SU-DHL-6 (cell line): ENCODE measurements around the gene PGM1.

Experiments
- H2AFZ ChIP-seq: fragments of 200-600 bp; sonication (generic); 2 replicates; pipeline ENCODE4 v1.6.1; 2014; ENCODE audit warnings: low read depth, mild to moderate bottlenecking, moderate library complexity, mixed read lengths, antibody characterized with exemption, low read length; ENCODE audit not compliant: severe bottlenecking
- H3F3A ChIP-seq: fragments of 200-600 bp; shearing (Covaris generic); 2 replicates; pipeline ENCODE4 v1.6.0; 2016; ENCODE audit warnings: antibody characterized with exemption, mild to moderate bottlenecking; ENCODE audit not compliant: insufficient read depth
- H3K27ac ChIP-seq: fragments of 200-600 bp; sonication (generic); 2 replicates; pipeline ENCODE4 v1.5.1; 2016; ENCODE audit warnings: low read depth, mild to moderate bottlenecking, low read length, moderate library complexity, mixed read lengths
- H3K27me3 ChIP-seq: fragments of 200-600 bp; sonication (generic), shearing (Covaris generic); 2 replicates; pipeline ENCODE4 v1.6.0; 2014; ENCODE audit warnings: mild to moderate bottlenecking, low read length
- H3K36me3 ChIP-seq: fragments of 200-600 bp; sonication (generic); 2 replicates; pipeline ENCODE4 v1.6.1; 2014; ENCODE audit warnings: mild to moderate bottlenecking, low read length, mixed read lengths
- H3K4me2 ChIP-seq: fragments of 300-600, 200-600 bp; shearing (Covaris generic), sonication (generic); 2 replicates; pipeline ENCODE4 v1.6.0; 2014; ENCODE audit warnings: low read length, low read depth, mild to moderate bottlenecking; ENCODE audit not compliant: poor library complexity, severe bottlenecking
- H3K4me3 ChIP-seq: fragments of 200-600 bp; sonication (generic); 2 replicates; pipeline ENCODE4 v1.5.1; 2014; ENCODE audit warnings: antibody characterized with exemption, low read length, mild to moderate bottlenecking, mixed read lengths; ENCODE audit not compliant: insufficient read depth, poor library complexity, severe bottlenecking
- H3K79me2 ChIP-seq: fragments of 200-600 bp; sonication (generic); 2 replicates; pipeline ENCODE4 v1.6.1; 2014; ENCODE audit warnings: mild to moderate bottlenecking, low read length, moderate library complexity; ENCODE audit not compliant: insufficient read depth
- H3K9ac ChIP-seq: fragments of 200-600 bp; sonication (generic); 2 replicates; pipeline ENCODE4 v1.7.0; 2014; ENCODE audit warnings: mild to moderate bottlenecking, low read length
- H3K9me2 ChIP-seq: fragments of 200-600 bp; sonication (generic); replicated peaks from 2 replicates; pipeline ENCODE4 v1.6.1; 2014; ENCODE audit warnings: low read length; ENCODE audit not compliant: insufficient read depth
- H3K9me3 ChIP-seq: fragments of 200-600 bp; sonication (generic); 2 replicates; pipeline ENCODE4 v1.6.1; 2014; ENCODE audit warnings: low read length, mixed read lengths; ENCODE audit not compliant: insufficient read depth
- H4K20me1 ChIP-seq: fragments of 200-600 bp; sonication (generic); 2 replicates; pipeline ENCODE4 v1.6.1; 2014; ENCODE audit warnings: low read depth, mild to moderate bottlenecking, antibody characterized with exemption, low read length, moderate library complexity, mixed read lengths
- CTCF ChIP-seq: fragments of 200-600 bp; sonication (generic); IDR thresholded peaks from one replicate; pipeline ENCODE4 v1.5.1; 2017; ENCODE audit warnings: antibody characterized with exemption, mild to moderate bottlenecking, low read length, moderate library complexity; ENCODE audit not compliant: insufficient read depth, poor library complexity, severe bottlenecking
- EZH2phosphoT487 ChIP-seq: fragments of 200-600 bp; sonication (generic), shearing (Covaris generic); conservative IDR thresholded peaks from 2 replicates; pipeline ENCODE4 v1.6.1; 2018; ENCODE audit warnings: mild to moderate bottlenecking, antibody characterized with exemption, low read length, moderate library complexity, mixed read lengths

Gene PGM1

GRCh38 chr1:63628607-63629006, 35.4 kb downstream of the PGM1 start:
- Histone ChIP-seq H3K4me3 (no peak overlapping the region), H2AFZ (no peak overlapping the region), H3F3A (no peaks in the 10 kb centered on the region), H3K9me2 (no peaks in the 10 kb centered on the region), H3K27me3 (no peaks in the 10 kb centered on the region), H3K9me3 (no peaks in the 10 kb centered on the region), H3K27ac (no peak overlapping the region), H3K9ac (no peak overlapping the region), H3K36me3 (0 out of 2 replicates have a peak, but pooled peaks cover 6% of the 10 kb centered on the region), H3K4me2 (no peak overlapping the region), H3K79me2 (no peaks in the 10 kb centered on the region), H4K20me1 (no peaks in the 10 kb centered on the region)
- TF ChIP-seq EZH2phosphoT487 (no peak), CTCF (no peak)

GRCh38 chr1:63630238-63630637, 37.0 kb downstream of the PGM1 start:
- Histone ChIP-seq H3K9ac (no peak overlapping the region), H3K9me3 (no peaks in the 10 kb centered on the region), H3K27ac (no peak overlapping the region), H3K79me2 (no peaks in the 10 kb centered on the region), H3K27me3 (no peaks in the 10 kb centered on the region), H3F3A (no peaks in the 10 kb centered on the region), H4K20me1 (no peaks in the 10 kb centered on the region), H3K36me3 (0 out of 2 replicates have a peak, but pooled peaks cover 6% of the 10 kb centered on the region), H3K9me2 (no peaks in the 10 kb centered on the region), H3K4me2 (no peak overlapping the region), H3K4me3 (no peak overlapping the region), H2AFZ (no peak overlapping the region)
- TF ChIP-seq EZH2phosphoT487 = no peak
- no peak for TF ChIP-seq CTCF

- Histone ChIP-seq H3K4me3 (no peak overlapping the region), H3K9ac (no peak overlapping the region), H3F3A (no peaks in the 10 kb centered on the region), H3K27ac (no peak overlapping the region), H4K20me1 (no peaks in the 10 kb centered on the region), H3K9me2 (no peaks in the 10 kb centered on the region), H3K36me3 (0 out of 2 replicates have a peak, but pooled peaks cover 6% of the 10 kb centered on the region), H3K27me3 (no peaks in the 10 kb centered on the region), H2AFZ (no peak overlapping the region), H3K9me3 (no peaks in the 10 kb centered on the region), H3K4me2 (no peak overlapping the region), H3K79me2 (no peaks in the 10 kb centered on the region)
- TF ChIP-seq EZH2phosphoT487 = no peak
- no peak for TF ChIP-seq CTCF
Measured at GRCh38 chr1:63630666-63631065, 37.5 kb downstream of the PGM1 start.
